Measurements from ENCODE around the gene ARHGEF37. TPM values are rescaled to one million over a fixed set of nuclear protein-coding genes. Genes with fewer than 3 reads are reported as not detected.

The ARHGEF37 gene
- polyA plus RNA-seq, 4 donors, result 5.3 to 6.2 (median 5.8) TPM

DNA sequence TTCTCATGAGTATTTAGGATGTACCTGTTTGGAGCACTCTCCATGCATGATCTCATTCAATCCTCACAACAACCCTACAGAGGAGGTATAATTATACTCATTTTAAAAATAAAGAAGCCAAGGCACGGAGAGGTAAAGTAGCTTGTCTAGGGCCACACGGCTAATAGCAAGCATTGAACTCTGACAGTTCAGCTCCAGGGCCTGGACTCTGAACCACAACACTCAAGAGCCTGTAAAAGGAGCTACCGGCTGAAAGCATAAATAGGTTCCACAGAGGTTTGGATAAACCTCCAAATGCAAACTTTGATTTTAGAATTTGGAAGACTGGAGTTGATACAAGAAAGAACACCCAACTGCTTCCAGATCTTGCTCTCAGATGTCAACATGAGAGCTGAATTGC, 41.2 kb downstream of the ARHGEF37 start:
- DNase-seq (ENCODE audit: low read depth in 4 of 4, low spot score in 2 of 4), result no peak

- no peak for DNase-seq (ENCODE audit: low read depth in 4 of 4, low spot score in 2 of 4)
Observed at GRCh38 chr5:149623473-149623872, 42.2 kb downstream of the ARHGEF37 start.

DNA sequence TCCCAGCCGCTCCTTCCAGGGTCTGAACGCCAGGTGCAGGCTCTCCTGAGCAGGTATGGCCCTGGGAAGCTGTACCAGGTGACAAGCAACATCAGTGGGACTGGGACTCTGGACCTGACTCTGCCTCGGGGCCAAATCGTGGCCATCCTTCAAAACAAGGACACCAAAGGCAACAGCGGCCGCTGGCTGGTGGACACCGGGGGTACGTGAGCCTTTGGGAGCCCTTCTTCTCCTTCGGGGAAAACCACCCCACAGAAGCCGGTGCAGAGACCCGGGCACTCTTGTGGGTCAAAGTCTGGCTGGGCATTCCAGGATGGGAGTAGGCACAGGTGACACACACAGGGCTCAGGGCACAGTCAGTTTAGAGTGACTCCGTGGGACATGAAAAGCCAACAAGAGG, 45.8 kb downstream of the ARHGEF37 start:
- DNase-seq (ENCODE audit: low read depth in 4 of 4, low spot score in 2 of 4), result no peak

- no peak for DNase-seq (ENCODE audit: low read depth in 4 of 4, low spot score in 2 of 4)
Observed at GRCh38 chr5:149628221-149628620, 46.9 kb downstream of the ARHGEF37 start.

DNA sequence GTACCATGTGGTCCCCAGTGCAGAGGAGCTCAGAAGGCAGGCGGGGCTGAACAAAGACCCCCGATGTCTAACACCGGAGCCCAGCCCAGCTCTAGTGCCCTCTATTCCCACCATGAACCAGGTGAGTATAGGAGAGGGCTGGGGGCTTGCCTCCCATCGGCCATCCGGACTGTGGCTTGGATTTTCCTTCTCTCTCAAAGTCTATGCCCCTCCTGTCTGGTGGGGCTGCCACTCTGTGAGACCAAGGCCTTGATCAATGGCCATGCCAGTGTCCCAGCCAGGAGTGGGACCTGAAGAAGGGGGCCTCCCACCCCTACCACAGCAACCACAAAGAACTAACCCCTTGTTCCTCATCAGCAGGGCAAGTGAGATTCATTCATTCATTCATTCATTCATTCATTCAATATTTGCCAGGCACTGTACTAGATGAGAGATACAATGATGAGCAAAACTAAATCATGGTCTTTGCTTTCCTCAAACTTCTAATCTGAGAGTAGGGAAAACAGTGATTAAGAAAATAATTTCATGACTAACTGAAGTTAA, 47.6 kb downstream of the ARHGEF37 start:
- no peak for DNase-seq (ENCODE audit: low read depth in 4 of 4, low spot score in 2 of 4)

GRCh38 chr5:149629421-149629820, 48.1 kb downstream of the ARHGEF37 start:
- DNase-seq (ENCODE audit: low read depth in 4 of 4, low spot score in 2 of 4), result no peak

GRCh38 chr5:149630337-149630736, 49.0 kb downstream of the ARHGEF37 start:
- DNase-seq (ENCODE audit: low read depth in 4 of 4, low spot score in 2 of 4), result no peak

DNA sequence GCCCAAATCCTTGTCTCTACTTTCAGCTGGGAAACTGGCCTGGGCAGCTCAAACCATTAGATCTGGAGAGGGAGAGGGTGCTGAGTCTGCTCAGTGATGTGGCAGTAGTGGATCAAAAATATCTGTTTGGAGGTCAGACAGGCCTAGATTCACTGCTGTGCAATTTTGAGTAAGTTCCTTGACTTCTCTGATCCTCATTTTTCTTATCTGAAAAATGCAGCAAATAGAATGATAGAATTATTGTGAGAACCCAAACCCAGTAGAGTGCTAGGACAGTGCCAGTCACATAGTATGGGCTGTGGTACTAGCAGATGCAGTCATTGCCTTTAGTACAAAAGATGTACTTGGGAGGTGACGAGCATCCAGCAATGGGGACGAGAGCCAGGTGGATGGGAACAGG, 50.2 kb downstream of the ARHGEF37 start:
- DNase-seq (ENCODE audit: low read depth in 4 of 4, low spot score in 2 of 4), result no peak

GRCh38 chr5:149632311-149633251, 51.3 kb downstream of the ARHGEF37 start:
- DNase-seq (ENCODE audit: low read depth in 4 of 4, low spot score in 2 of 4), result no peak

DNA sequence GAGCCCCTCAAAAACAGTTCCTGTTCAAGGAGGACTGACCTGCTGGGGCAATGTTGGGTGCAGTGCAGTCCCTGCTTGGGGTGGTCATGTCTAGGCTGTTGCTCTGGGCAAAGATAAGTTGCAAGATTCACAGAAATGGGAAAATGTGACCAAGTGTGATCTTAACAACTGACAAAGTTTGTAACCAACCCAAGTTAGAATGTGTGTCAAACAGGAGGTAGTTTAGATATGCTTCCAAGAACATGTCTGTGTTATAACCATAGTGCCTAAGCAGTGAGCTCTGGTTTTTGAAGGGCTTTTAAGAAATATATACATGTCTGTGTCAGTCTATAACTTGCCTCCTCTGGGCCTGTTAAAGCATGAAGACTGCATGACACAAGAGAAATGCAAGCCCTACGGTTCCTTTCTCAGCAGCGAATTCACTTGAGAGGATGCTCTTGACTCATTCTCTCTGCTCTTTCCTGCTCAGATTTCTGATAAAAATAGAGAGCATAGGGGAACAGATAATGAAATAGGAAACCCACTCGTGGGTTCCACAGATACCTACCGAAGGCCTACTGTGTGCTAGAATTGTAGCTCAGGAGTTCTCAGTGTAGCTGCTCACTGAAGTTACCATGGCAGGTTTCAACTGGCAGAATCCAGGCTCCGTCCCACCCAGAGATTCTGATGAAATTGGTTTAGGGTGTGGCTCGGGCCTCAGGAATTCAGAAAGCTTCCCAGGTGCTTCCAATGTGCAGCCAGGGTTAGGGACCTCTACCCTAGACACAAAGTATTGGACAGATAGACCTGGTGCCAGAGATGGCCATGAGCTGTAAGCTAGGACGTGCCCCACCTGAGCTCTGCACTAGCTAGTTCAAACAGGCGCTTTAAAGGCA, 52.4 kb downstream of the ARHGEF37 start:
- no peak for DNase-seq (ENCODE audit: low read depth in 4 of 4, low spot score in 2 of 4)

DNA sequence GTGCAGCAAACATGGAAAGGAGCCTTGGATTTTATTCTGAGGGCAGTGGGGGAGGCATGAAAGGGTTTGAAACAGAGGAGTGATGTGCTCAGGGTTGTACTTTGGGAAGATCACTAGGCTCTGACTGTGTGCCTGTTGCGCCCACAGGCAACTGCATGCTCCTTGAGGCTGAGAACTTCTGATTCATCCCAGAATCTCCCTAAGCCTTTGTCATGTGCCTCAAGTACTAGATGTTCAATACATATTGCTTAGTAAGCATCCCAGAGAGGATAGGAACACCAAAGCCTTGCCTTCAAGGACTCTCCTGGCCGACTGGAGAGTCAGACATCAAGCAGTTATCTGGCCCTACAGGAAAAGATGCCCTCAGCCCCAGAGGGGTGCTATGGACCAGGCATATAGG, 54.1 kb downstream of the ARHGEF37 start:
- DNase-seq (ENCODE audit: low read depth in 4 of 4, low spot score in 2 of 4), result no peak

DNA sequence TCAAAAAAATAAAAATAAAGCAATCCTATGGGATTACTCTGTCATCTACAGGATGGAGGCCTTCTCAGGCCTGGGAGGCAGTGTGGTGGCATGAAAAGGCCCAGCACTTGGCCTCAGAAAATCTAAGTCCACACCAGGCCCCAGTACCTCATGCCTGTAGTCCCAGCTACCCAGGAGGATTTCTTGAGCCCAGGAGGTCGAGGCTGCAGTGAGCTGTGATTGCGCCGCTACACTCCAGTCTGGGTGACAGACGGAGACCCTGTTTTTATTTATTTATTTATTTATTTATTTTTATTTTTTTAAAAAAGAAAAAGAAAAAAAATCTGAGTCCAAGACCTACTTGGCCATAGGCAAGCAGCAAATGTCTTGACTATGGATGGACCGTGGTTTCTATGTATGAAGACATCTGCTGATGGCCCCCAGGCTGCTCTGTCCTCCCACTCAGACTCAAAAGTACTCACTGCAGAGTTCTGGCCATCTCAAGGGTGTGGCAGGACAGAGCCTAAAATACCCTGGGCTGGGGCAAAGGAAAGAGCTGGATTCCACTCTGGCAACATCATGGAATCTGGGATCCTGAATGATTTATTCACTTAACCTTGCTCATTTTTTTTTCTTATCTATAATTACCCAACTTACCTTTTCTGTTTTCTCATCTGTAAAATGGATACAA, 55.0 kb downstream of the ARHGEF37 start:
- no peak for DNase-seq (ENCODE audit: low read depth in 4 of 4, low spot score in 2 of 4)

DNA sequence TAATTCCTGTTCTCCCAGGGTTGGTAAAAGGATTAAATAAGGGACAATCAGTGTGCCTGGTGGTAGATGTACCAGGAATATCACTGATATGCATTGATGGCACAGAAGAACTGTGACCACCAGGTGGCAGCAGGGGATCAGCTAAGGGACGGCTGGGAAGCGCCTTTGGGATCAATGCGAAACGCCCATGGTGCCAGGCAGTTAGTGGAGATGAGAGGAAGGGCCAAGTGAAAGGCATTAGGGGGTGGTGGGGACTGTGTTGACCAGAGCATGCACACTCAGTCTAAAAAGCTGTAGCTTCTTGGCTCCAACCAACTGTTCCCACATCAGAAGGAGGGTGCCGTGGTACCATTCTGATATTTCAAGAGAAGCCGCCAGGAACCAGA, 55.6 kb downstream of the ARHGEF37 start:
- DNase-seq (ENCODE audit: low read depth in 4 of 4, low spot score in 2 of 4), result no peak

DNA sequence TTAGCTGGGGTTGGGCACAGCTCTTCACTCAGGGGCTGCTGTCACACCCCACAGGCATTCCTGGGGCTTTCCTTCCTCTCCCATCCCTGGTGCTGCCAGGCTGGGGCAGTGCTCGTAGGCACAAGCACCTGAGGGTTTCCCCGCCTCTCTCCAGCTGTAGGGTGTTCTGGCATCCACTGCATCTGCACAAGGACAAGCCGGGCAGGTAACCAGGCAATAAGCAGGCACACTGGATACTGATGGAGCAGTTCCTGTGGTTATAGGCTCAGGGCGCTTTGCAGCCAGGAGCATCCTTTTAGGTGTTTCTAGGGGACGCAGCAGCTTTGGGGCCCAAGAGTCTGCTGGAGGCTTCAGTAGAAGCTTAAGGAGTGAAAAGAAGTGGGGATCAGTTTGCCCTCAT, 56.8 kb downstream of the ARHGEF37 start:
- no peak for DNase-seq (ENCODE audit: low read depth in 4 of 4, low spot score in 2 of 4)

GRCh38 chr5:149638546-149639241, 57.4 kb downstream of the ARHGEF37 start:
- no peak for DNase-seq (ENCODE audit: low read depth in 4 of 4, low spot score in 2 of 4)

DNA sequence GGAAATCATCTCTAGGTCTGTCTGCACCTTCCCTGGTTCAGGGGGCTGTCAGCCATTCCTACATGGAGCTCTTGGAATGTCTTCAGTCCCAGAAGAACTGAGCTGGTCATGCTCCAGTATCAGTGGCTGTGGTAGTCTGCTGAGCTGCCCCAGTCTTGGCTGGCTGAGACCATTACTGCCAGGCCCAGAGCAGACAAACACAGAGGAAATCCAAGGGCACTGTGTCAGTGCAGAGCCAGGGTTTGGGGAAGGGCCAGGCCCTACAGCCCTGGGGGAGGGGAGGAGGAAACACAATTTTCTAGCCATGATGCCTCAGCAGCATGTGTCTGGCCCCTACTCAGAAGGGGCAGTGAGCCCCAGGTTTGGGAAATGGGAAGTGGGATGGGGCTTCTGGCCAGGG, 58.4 kb downstream of the ARHGEF37 start:
- no peak for DNase-seq (ENCODE audit: low read depth in 4 of 4, low spot score in 2 of 4)

GRCh38 chr5:149640350-149640999, 59.2 kb downstream of the ARHGEF37 start:
- DNase-seq (ENCODE audit: low read depth in 4 of 4, low spot score in 2 of 4), result no peak

DNA sequence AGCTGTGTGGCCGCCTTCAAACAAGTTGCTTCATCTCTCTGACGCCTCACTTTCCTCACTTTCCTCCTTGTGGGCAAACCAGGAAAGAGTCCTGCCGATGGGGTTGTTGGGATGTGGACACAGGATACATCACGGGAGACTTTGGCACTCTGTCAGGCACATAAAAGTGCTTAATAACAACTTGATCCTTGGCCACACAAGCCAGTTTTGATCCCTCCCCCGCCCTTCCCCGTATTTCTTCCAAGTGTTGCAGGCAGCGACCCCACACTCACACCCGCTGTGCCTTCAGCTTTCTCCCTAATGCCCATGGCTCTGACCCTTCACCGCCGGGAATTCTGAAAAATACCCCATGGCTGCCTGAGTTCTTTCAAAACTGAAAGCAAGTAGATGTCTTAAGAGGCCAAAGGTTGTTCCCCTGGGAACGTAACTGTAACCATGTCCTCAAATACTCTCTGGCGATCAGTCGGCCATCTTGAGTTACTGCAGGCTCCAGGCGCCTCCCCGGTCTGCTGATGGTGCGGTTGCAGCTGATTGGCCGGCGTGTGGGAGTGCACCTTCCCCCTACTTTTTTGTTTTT, 59.8 kb downstream of the ARHGEF37 start:
- DNase-seq (ENCODE audit: low read depth in 4 of 4, low spot score in 2 of 4), result peak in 1 of 4 donors; percentile 55

GRCh38 chr5:149641600-149641999, 60.3 kb downstream of the ARHGEF37 start:
- DNase-seq (ENCODE audit: low read depth in 4 of 4, low spot score in 2 of 4), result no peak

Data from left renal cortex interstitium (tissue), 4 donors.